SK-N-SH (cell line): ENCODE data around the gene C20orf96. TPM values are rescaled to one million over a fixed set of nuclear protein-coding genes. Genes with fewer than 3 reads are reported as not detected.

Experiments used
- CTCF ChIA-PET: fragments of 300-600, 350-600 bp; formaldehyde crosslinking; extraction: SDS; loops from one replicate; lab custom pipeline; 2021; lab: Yijun Ruan, JAX
- POLR2A ChIA-PET: fragments of 350-600 bp; sonication (Branson Sonifier 250); formaldehyde crosslinking; extraction: SDS; loops from one replicate; lab custom pipeline; 2020; ENCODE audit warnings: antibody characterized with exemption, inconsistent platforms; lab: Yijun Ruan, JAX
- DNase-seq: peaks from one replicate; pipeline ENCODE4 v3.0.0; 2012
- H2AFZ ChIP-seq: fragments of 200-600 bp; sonication (generic); 2 replicates; pipeline ENCODE4 v1.8.1; 2016; ENCODE audit warnings: antibody characterized with exemption, mild to moderate bottlenecking, low read depth
- H3F3A ChIP-seq: fragments of 200-600 bp; sonication (generic); replicated peaks from 2 replicates; pipeline ENCODE3; 2016; ENCODE audit warnings: antibody characterized with exemption, mild to moderate bottlenecking; ENCODE audit not compliant: insufficient read depth
- H3K27ac ChIP-seq, 2 experiments: fragments of 200-500 bp in 1 of 2; fragments of 200-600 bp in 1 of 2; sonication (Bioruptor generic) in 1 of 2; sonication (generic), shearing (Covaris generic) in 1 of 2; 2 replicates each; pipeline versions ENCODE4 v1.5.1 to v1.6.1; 2014 to 2016; ENCODE audit warnings: low read depth in 2 of 2, inconsistent platforms in 1 of 2, low read length in 1 of 2, mild to moderate bottlenecking in 1 of 2, mixed read lengths in 1 of 2
- H3K27me3 ChIP-seq: fragments of 200-600 bp; sonication (generic), shearing (Covaris generic); 2 replicates; pipeline ENCODE4 v1.6.1; 2016; ENCODE audit warnings: mixed run types; ENCODE audit not compliant: insufficient read depth
- H3K36me3 ChIP-seq, 2 experiments: fragments of 200-500 bp in 1 of 2; fragments of 200-600 bp in 1 of 2; sonication (Bioruptor generic) in 1 of 2; sonication (generic) in 1 of 2; replicated peaks in 1 of 2; 2 replicates each; pipeline versions ENCODE3 to v1.5.1; 2014 to 2016; ENCODE audit warnings: low read length in 1 of 2, mild to moderate bottlenecking in 1 of 2; ENCODE audit not compliant: insufficient read depth in 2 of 2, control insufficient read depth in 1 of 2
- H3K4me1 ChIP-seq, 2 experiments: fragments of 200-500 bp in 1 of 2; fragments of 200-600 bp in 1 of 2; sonication (Bioruptor generic) in 1 of 2; sonication (generic), shearing (Covaris generic) in 1 of 2; 2 replicates each; pipeline versions ENCODE4 v1.5.1 to v1.6.1; 2014 to 2016; ENCODE audit warnings: low read depth in 1 of 2, low read length in 1 of 2, mixed run types in 1 of 2; ENCODE audit not compliant: insufficient read depth in 2 of 2, control insufficient read depth in 1 of 2
- H3K4me2 ChIP-seq: fragments of 200-600 bp; sonication (generic), shearing (Covaris generic); 2 replicates; pipeline ENCODE4 v1.6.1; 2017; ENCODE audit warnings: mixed run types
- H3K4me3 ChIP-seq, 2 experiments: fragments of 200-500 bp in 1 of 2; fragments of 200-600 bp in 1 of 2; sonication (Bioruptor generic) in 1 of 2; sonication (generic), shearing (Covaris generic) in 1 of 2; 2 replicates each; pipeline versions ENCODE4 v1.5.1 to v1.8.1; 2014 to 2016; ENCODE audit warnings: low read depth in 2 of 2, inconsistent platforms in 1 of 2, low read length in 1 of 2, mild to moderate bottlenecking in 1 of 2, mixed read lengths in 1 of 2, moderate library complexity in 1 of 2
- H3K79me2 ChIP-seq: fragments of 200-600 bp; sonication (generic); 2 replicates; pipeline ENCODE4 v1.8.1; 2017; ENCODE audit warnings: mild to moderate bottlenecking; ENCODE audit not compliant: insufficient read depth
- H3K9ac ChIP-seq: fragments of 200-600 bp; sonication (generic); 2 replicates; pipeline ENCODE4 v1.6.1; 2017; ENCODE audit warnings: mixed run types
- H3K9me2 ChIP-seq: fragments of 200-600 bp; sonication (generic); 2 replicates; pipeline ENCODE4 v1.6.1; 2017; ENCODE audit warnings: mixed run types
- H3K9me3 ChIP-seq: fragments of 200-600 bp; sonication (generic); 2 replicates; pipeline ENCODE4 v1.6.1; 2017; ENCODE audit warnings: mixed run types, mild to moderate bottlenecking, moderate library complexity
- H4K20me1 ChIP-seq: fragments of 200-600 bp; sonication (generic); 2 replicates; pipeline ENCODE4 v1.6.1; 2017; ENCODE audit warnings: mild to moderate bottlenecking, mixed run types; ENCODE audit not compliant: insufficient read depth
- ELF1 ChIP-seq: IDR thresholded peaks from 2 replicates; pipeline ENCODE4 v1.4.0; 2012
- FOSL2 ChIP-seq: IDR thresholded peaks from 2 replicates; pipeline ENCODE4 v1.4.0; 2012; ENCODE audit warnings: low read depth, mild to moderate bottlenecking, moderate library complexity, borderline replicate concordance
- GABPA ChIP-seq: IDR thresholded peaks from 2 replicates; pipeline ENCODE4 v1.4.0; 2012; ENCODE audit warnings: low read depth, mild to moderate bottlenecking
- GATA2 ChIP-seq: sonication (generic); formaldehyde crosslinking; IDR thresholded peaks from 2 replicates; pipeline ENCODE4 v1.5.0; 2020; ENCODE audit warnings: mild to moderate bottlenecking, missing genetic modification reagents
- JUND ChIP-seq: IDR thresholded peaks from 2 replicates; pipeline ENCODE4 v1.4.0; 2012
- MXI1 ChIP-seq: IDR thresholded peaks from 2 replicates; pipeline ENCODE4 v1.6.1; 2012; ENCODE audit warnings: mild to moderate bottlenecking, low read depth, low read length, improper control_type of control experiment
- NFIC ChIP-seq: IDR thresholded peaks from 2 replicates; pipeline ENCODE4 v1.4.0; 2012; ENCODE audit warnings: borderline replicate concordance
- PBX3 ChIP-seq: IDR thresholded peaks from 2 replicates; pipeline ENCODE4; 2012
- POLR2AphosphoS5 ChIP-seq: IDR thresholded peaks from 2 replicates; pipeline ENCODE4 v1.6.1; 2012; ENCODE audit warnings: low read depth, low read length
- RAD21 ChIP-seq: IDR thresholded peaks from 2 replicates; pipeline ENCODE4 v1.6.1; 2012; ENCODE audit warnings: mild to moderate bottlenecking, low read length
- RCOR1 ChIP-seq: fragments of 150-350 bp; IDR thresholded peaks from 2 replicates; pipeline ENCODE4 v1.6.1; 2017; ENCODE audit warnings: antibody characterized with exemption, low read length
- RFX5 ChIP-seq: IDR thresholded peaks from 2 replicates; pipeline ENCODE4 v1.6.1; 2012; ENCODE audit warnings: mild to moderate bottlenecking, improper control_type of control experiment, low read length
- RXRA ChIP-seq: IDR thresholded peaks from 2 replicates; pipeline ENCODE4 v1.4.0; 2012; ENCODE audit warnings: low read depth, mild to moderate bottlenecking, borderline replicate concordance
- TCF12 ChIP-seq: IDR thresholded peaks from 2 replicates; pipeline ENCODE4 v1.4.0; 2012
- USF1 ChIP-seq: IDR thresholded peaks from 2 replicates; pipeline ENCODE4 v1.4.0; 2012; ENCODE audit warnings: low read depth, borderline replicate concordance
- YY1 ChIP-seq: IDR thresholded peaks from 2 replicates; pipeline ENCODE4 v1.4.0; 2012; ENCODE audit warnings: low read depth, mild to moderate bottlenecking
- WGBS: methylation state at CpG from one replicate; pipeline ENCODE4 v1.1.6; 2017; ENCODE audit warnings: low lambda C conversion rate; 5-methylcytosine and 5-hydroxymethylcytosine counted together
- polyA plus RNA-seq, 3 experiments: library from polyadenylated mRNA; depleted of rRNA; stranded (reverse); fragments of >200 nt; gene quantifications; 2 replicates each; pipeline ENCODE4 v1.2.3, GENCODE V29; 2012

Gene C20orf96
- polyA plus RNA-seq, 1 of the 3 experiments (the other 2 are of a cell fraction): 16.6 TPM

- DNase-seq: no peak
- ChIA-PET POLR2A (no interaction called here), CTCF (interaction anchor here (0.9 to 1.4 kb wide), 2 partner anchors 23 to 24 kb away, joined by 3 to 5 read pairs; no protein-coding TSS in a partner anchor)
- Histone ChIP-seq H3K79me2 (no peaks in the 10 kb centered on the region), H3K4me3 (no peak overlapping the region), H3K9me3 (no peaks in the 10 kb centered on the region), H3K4me1 (no peaks in the 10 kb centered on the region), H3K9me2 (no peaks in the 10 kb centered on the region), H3K27ac (no peak overlapping the region), H3F3A (no peaks in the 10 kb centered on the region), H3K4me2 (no peak overlapping the region), H3K36me3 (no peaks in the 10 kb centered on the region), H3K27me3 (no peaks in the 10 kb centered on the region), H2AFZ (no peak overlapping the region), H3K9ac (no peak overlapping the region), H4K20me1 (no peaks in the 10 kb centered on the region)
- WGBS: 45% methylated on average over 2 of the region's 2 CpGs
- TF ChIP-seq ELF1 (no peak), GABPA (no peak), RXRA (no peak), TCF12 (no peak), FOSL2 (no peak)
Measured at GRCh38 chr20:242905-243304, 47.6 kb downstream of the C20orf96 start.

DNA sequence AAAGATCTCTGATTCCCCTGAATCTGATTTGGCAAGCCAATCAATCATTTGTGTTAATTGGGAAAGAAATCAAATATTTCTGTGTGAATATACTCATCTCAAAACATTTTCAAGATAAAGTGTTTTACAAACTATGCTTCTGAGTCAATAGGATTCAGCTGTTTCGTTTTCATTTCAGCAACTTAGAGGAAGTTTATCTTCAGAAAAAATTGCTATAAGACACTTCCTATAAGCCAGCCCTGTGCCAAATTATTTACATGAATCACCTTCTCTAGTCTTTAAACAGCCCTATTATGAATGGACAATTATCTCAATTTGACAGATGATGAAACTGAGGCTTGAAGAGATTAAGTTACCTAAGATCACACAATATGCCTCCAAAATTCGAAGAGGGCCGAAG is 52.6 kb downstream of the C20orf96 start:
- ChIA-PET CTCF (interaction anchor here (1.9 to 3.7 kb wide), 2 partner anchors 11 to 28 kb away, joined by 6 to 16 read pairs; partner anchors contain the start of gene DEFB129), POLR2A (no interaction called here)
- WGBS: 53% methylated on average over 3 of the region's 3 CpGs
- Histone ChIP-seq H3K9ac (no peak overlapping the region), H2AFZ (no peak overlapping the region), H3K9me3 (no peaks in the 10 kb centered on the region), H3K27ac (no peak overlapping the region), H3K4me2 (no peak overlapping the region), H3F3A (no peaks in the 10 kb centered on the region), H3K79me2 (no peaks in the 10 kb centered on the region), H3K4me3 (no peak overlapping the region), H3K27me3 (no peaks in the 10 kb centered on the region; the same call in 1 of the 2 replicates), H3K36me3 (no peaks in the 10 kb centered on the region), H4K20me1 (no peaks in the 10 kb centered on the region), H3K9me2 (no peaks in the 10 kb centered on the region), H3K4me1 (no peaks in the 10 kb centered on the region; a peak in 1 of 4 replicates)
- no peak for DNase-seq
- TF ChIP-seq RAD21 (no peak), RXRA (no peak), POLR2AphosphoS5 (no peak), MXI1 (no peak), USF1 (no peak), GATA2 (CRISPR knock-in tag) (no peak), NFIC (no peak), YY1 (no peak), RCOR1 (no peak), FOSL2 (no peak), GABPA (no peak), PBX3 (no peak), RFX5 (no peak), JUND (no peak)
